ENCODE results near the gene ATP6V0E2.

GRCh38 chr7:149846021-149846420 is 27.7 kb upstream of the ATP6V0E2 start:
- TF ChIP-seq POLR2A (IDR thresholded peaks at IDR 0.05) (no peak), CTCF (IDR thresholded peaks at IDR 0.05) (no peak)
